NCI-H1105 treated with DMSO at 0.1 percent for 48 hours (cell line): ENCODE measurements around the gene TBC1D16.

ENCODE experiments used
- DNase-seq: peaks from one replicate; lab custom pipeline; 2025; lab: John Stamatoyannopoulos, UW

TBC1D16 gene

GRCh38 chr17:79951361-79952264 is 84.1 kb downstream of the TBC1D16 start:
- DNase-seq: no peak

GRCh38 chr17:79950751-79951150 is 84.9 kb downstream of the TBC1D16 start:
- DNase-seq: no peak

GRCh38 chr17:79950306-79950705 is 85.4 kb downstream of the TBC1D16 start:
- no peak for DNase-seq

DNA sequence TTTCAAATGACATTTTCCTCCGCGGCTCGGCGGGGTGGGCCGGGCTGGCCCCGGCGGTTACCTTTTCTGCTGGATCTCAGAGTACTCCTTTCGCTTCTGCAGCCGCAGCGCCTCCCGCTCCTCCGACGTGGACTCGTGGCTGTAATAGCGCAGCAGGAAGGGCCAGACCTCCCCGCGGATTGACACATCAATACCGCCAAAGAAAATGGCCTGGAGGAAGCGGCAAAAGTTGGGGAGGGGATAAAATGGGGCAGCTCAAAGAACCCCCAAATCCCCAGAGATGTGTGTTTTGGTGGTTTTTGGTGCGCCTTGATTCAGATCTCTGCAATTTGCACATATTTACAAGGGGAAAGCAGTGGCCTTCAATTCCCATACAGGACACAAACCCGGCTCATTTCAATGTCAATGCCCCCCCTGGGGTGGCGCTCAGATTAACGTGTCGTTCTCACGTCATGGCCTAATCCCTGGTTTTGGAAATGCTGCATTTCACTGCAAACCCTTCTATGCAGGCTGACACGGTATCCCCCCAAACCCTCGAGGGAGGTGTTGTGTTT is 85.9 kb downstream of the TBC1D16 start:
- no peak for DNase-seq

DNA sequence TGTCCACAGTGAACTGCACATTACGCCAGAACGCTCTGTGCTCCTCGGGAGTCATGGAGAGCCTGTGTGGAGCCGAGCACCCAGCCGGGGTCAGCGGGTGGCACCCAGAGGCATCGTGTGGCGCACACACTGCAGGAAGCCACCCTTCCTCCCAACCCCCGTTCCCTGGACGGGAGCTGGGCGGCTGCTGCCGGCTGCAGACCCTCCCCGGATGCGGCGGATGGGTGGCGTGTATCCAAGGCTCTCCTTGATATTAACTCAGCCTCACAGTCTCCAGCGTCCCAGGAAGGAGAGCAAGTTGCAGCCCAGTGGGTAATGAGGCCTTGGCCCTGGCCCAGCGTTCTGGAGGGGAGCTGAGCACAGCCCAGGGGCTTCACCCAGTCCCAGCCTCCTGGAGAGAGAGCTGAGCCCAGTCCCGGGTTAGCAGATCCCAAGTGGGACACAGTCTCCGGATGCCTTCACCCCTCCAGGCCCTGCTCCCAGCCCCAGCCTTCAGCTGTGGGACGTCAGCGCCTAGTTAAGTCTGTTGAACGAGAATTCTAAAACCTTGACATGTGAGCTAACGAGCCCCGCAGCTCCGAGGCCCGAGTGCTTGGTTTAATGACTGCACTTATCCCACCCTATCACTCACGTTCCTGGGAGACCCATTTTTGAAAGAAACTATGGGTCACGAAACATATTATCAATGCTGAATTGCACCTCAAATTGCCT is 86.6 kb downstream of the TBC1D16 start:
- DNase-seq: no peak

- DNase-seq: no peak
These were observed 87.2 kb downstream of the TBC1D16 start for GRCh38 chr17:79948406-79948944.

DNA sequence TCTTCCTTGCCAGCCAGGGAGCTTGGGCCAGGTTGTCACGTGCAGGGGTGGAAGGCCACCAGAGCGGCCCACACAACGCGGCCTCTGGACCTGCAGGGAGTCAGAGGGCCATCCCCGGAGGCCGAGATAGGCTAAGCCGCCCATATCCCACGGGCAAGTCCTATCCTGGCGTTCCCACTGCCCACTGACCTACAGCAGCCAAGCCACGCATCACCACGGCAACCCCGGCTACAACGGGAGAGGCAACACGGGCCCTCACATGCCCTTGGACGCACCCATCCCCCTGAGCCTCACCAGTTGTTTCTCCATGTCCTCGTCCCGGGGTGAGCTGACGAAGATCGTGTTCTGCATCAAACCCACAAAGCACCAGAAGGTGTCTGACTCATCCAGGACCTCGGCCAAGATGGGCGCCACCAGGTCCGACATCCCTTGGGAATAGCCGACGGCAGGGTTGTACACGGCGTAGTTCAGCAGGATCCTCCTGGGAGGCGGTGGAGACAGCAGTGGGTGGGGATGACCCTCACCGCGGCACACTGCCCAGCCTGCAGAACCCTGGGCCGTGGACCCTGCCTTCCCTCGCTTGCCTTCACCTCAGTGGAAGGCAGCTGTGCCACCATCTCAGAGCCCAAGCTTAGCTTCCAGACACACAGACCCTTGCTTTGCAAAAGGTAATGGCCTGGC is 88.2 kb downstream of the TBC1D16 start:
- DNase-seq: no peak

DNA sequence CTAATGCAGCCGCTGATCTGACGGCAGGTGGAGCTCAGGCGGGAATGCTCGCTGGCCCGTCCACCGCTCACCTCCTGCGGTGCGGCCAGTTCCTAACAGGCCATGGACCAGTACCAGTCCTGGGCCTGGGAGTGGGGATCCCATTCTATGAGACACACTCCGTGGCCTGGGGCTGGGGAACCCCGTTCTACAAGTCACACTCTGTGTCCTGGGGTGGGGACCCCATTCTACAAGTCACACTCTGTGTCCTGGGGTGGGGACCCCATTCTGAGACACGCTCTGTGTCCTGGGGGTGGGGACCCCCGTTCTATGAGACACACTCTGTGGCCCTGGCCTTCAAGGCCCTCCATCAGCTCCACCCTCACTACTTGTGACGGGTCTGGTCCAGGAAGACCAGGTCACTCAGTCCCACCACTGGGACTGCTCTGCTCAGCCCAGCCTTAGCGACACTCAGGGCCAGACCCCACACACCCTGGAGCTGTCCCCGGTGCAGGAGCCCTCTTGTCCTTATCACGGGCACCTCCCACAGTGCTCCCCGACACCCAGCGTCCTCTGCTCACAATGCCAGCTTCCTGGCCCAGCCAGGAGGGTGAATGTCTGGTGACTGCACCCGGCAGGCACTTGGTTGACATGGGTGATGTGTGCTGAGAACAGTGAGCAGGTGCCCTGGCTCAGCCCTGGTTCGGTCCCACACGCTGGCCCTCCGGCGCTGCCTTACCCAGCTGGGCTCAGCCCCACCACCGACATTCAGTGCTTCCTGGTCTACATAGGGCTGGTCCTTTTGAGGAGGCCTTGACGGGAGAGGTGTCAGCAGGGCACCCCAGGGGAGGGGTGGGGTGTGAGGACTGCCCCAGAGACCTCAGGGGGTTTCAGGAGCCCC is 89.1 kb downstream of the TBC1D16 start:
- DNase-seq: no peak

- DNase-seq: no peak
These were observed 89.9 kb downstream of the TBC1D16 start for GRCh38 chr17:79945591-79946255.

GRCh38 chr17:79944821-79945391 is 90.8 kb downstream of the TBC1D16 start:
- DNase-seq: no peak

- DNase-seq: no peak
These were observed 91.3 kb downstream of the TBC1D16 start for GRCh38 chr17:79944251-79944812.

DNA sequence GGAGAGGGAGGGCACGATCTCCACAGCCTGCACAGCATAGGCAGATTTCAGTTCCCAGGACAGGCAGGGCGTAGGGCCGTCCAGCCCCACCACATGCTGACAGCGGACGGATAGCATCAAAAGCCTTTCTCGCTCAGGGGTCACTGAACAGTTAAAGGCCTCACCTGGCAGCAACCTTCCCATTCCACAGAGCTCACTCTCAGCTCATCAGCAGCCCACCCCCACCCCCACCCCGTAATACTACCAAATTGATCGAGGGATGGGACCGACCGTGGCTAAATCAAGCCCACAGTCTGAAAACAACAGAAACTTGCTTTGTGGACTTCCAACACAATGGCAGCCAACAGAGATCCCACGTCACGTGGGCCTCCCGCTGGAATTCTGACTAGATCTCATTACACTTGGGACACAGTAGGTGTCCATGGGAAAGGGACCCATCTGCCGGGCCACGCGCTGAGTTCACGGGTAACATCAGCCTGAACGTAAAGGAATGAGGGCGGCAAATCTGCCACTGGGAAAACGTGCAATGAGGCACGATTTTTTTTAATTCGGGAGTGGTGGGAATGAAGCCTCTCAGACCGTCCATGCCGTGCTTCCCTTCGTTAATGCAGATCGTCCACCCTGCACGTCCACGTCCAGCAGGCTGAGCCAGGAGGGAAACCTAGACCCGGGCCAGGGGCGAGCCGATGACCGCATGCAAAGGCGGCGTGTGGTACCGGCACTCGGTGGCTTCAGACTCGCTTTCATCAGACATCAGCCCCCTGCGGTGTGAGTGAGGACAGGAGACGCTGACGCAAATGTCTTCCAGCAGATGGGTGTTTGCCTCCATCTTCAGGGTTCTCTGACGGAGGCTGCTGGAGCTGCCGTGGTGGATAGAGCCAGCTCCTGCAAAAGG is 92.1 kb downstream of the TBC1D16 start:
- no peak for DNase-seq

DNA sequence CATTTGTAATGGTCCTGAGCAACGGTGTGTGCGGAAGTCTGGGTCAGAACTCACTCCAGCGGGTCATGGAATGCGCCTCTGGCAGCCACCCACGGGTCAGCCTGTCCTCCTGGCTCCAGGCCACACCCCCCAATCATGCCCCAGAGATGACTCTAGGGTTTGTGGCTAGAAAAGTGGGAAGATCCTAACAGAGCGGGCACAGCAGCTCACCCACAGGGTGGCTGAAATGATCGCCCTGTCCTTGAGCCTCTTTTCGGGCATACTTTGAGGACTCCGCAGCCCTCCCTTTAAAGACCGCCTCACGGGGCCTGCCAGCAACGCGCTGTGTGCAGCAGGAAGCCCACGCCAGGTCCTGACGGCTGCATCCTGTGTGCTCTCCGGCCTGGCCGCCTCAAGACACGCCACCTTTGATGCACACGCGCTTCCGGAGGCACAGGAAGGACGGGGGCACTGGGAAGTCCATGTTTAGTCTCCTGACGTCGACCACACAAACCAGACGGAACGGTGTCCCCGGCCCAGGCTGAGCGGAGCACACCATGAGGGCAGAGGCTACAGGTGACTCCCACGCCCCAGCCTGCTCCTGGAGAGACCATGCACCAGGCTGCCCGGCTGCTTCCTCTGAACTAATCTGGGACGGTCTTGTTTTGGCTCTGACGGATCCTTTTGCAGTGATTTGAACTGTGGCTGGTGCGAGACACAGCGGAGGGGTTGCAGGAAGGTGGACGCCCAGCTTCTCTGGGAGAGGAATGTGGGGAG is 92.9 kb downstream of the TBC1D16 start:
- no peak for DNase-seq

DNA sequence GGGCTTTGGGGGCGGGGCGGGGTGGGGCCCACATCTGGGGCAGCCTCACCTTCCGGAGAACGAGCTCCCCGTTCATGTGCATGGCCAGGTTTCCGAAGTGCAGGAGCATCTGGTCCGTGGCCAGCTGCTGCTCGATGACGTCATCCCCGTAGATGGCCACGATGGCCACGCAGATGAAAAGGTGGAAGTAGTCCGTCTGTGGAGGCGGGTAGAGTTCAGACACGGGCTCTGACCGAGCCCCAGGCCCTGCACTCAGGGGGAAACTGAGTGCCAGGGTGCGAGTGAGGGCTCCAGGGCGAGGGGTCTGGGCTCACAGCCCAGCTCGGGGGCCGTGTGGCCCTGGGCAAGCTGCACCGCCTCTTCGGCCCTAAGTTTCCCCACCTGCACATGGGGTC is 93.7 kb downstream of the TBC1D16 start:
- DNase-seq: no peak

DNA sequence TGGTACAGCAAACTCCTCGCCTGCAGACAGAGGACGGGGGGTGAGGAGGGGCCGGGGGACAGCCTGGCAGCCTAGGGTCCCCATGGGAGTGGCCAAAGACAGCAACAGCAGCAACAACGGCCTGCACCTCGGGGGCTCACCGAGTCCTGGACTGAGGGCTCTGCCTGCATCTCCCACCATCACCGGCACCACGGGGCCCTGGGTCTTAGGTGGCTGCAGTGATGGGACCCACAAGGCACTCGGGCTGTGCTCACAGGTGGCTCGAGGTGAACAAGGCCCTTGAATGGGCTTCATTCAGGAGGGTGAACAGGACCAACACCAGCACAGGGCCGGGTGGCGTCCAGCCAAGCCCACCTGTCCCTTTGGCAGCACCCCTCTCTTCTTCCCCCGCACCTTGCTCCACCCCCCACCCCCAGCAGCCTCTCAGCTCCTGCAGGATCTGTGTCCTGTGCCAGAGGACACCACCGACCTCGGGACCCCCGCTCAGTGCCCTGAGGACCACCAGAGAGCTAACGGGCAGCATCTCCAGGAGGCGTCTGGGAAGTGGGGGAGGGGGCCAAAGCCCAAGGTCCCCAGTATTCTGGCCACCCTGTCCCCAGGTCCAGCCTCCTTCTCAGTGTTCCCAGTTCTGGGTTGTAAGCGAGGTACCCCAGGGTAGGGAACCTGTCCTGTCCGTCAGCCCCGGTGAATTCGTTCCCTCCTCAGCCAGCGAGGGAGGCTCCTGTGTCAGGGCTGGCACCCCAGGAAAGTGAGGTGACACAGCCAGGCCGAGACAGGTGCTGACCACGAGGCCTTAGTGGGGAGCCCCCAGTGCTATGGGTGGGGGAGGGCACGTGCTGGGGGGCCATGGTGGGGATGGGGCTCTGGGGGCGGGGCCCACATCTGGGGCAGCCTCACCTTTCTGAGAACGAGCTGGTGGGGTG is 94.3 kb downstream of the TBC1D16 start:
- no peak for DNase-seq

GRCh38 chr17:79940459-79941087 is 95.1 kb downstream of the TBC1D16 start:
- DNase-seq: no peak
